Measurements from ENCODE around the gene STAT1. TPM values are rescaled to one million over a fixed set of nuclear protein-coding genes. Genes with fewer than 3 reads are reported as not detected.

The STAT1 gene
- total and polyA plus RNA-seq, 5 experiments from 2014 or later: 62.8 to 231 (median 154) TPM

GRCh38 chr2:190943706-190944105, 70.3 kb downstream of the STAT1 start:
- POLR2A ChIA-PET: no interaction called here
- H3K4me1 Mint-ChIP-seq: peaks cover 0 to 31% (median 13%) of the 10 kb centered on the region in 4 donors
- no peaks in the 10 kb centered on the region for H3K27me3 Mint-ChIP-seq
- DNase-seq: no peak
- no peaks in the 10 kb centered on the region for H3K9me3 Mint-ChIP-seq
- H3K36me3 Mint-ChIP-seq: peaks cover 0 to 4% (median 2%) of the 10 kb centered on the region in 3 donors
- ATAC-seq: no peak
- no peak overlapping the region for H3K4me3 Mint-ChIP-seq
- H3K27ac Mint-ChIP-seq: peak overlapping the region in 5 of 10 donors; percentile 21 to 85 (median 48)

GRCh38 chr2:190942697-190943096, 71.3 kb downstream of the STAT1 start:
- peaks cover 0 to 27% (median 15%) of the 10 kb centered on the region in 4 donors for H3K4me1 Mint-ChIP-seq
- ATAC-seq (no peak), DNase-seq (no peak)
- H3K4me3 Mint-ChIP-seq: no peak overlapping the region
- POLR2A ChIA-PET: interaction anchor here (0.6 kb wide), 1 partner anchor 64 kb away, joined by 3 read pairs; no protein-coding TSS in a partner anchor
- no peaks in the 10 kb centered on the region for H3K27me3 Mint-ChIP-seq
- H3K36me3 Mint-ChIP-seq: peaks cover 0 to 4% (median 2%) of the 10 kb centered on the region in 3 donors
- no peak overlapping the region for H3K27ac Mint-ChIP-seq
- H3K9me3 Mint-ChIP-seq: no peaks in the 10 kb centered on the region

GRCh38 chr2:190941571-190941970, 72.4 kb downstream of the STAT1 start:
- no peak for DNase-seq
- H3K9me3 Mint-ChIP-seq: no peaks in the 10 kb centered on the region
- POLR2A ChIA-PET: interaction anchor here (1.5 kb wide), 2 partner anchors 9 to 60 kb away, joined by 3 to 5 read pairs; no protein-coding TSS in a partner anchor

GRCh38 chr2:190940454-190940853, 73.5 kb downstream of the STAT1 start:
- H3K27ac Mint-ChIP-seq: peak overlapping the region in 4 of 10 donors; percentile 18 to 70 (median 36)
- H3K4me1 Mint-ChIP-seq: peaks cover 0 to 21% (median 10%) of the 10 kb centered on the region in 4 donors
- peaks cover 0 to 12% (median 2%) of the 10 kb centered on the region in 3 donors for H3K36me3 Mint-ChIP-seq
- H3K4me3 Mint-ChIP-seq: no peak overlapping the region
- H3K9me3 Mint-ChIP-seq: no peaks in the 10 kb centered on the region
- POLR2A ChIA-PET: interaction anchor here (1.5 kb wide), 2 partner anchors 8 to 59 kb away, joined by 3 to 5 read pairs; no protein-coding TSS in a partner anchor
- H3K27me3 Mint-ChIP-seq: no peaks in the 10 kb centered on the region
- no peak for ATAC-seq
- DNase-seq: no peak

More at GRCh38 chr2:190941571-190941970, 72.4 kb downstream of the STAT1 start:
- peaks cover 0 to 4% (median 2%) of the 10 kb centered on the region in 3 donors for H3K36me3 Mint-ChIP-seq
- no peaks in the 10 kb centered on the region for H3K27me3 Mint-ChIP-seq
- no peak overlapping the region for H3K27ac Mint-ChIP-seq
- H3K4me1 Mint-ChIP-seq: peaks cover 0 to 18% (median 12%) of the 10 kb centered on the region in 4 donors
- no peak overlapping the region for H3K4me3 Mint-ChIP-seq
- ATAC-seq: no peak

- Mint-ChIP-seq H3K9me3 (no peaks in the 10 kb centered on the region), H3K27ac (peak overlapping the region in 6 of 10 donors; percentile 32 to 72 (median 58)), H3K27me3 (no peaks in the 10 kb centered on the region), H3K4me1 (peaks cover 2 to 19% (median 8%) of the 10 kb centered on the region in 4 donors), H3K4me3 (no peak overlapping the region), H3K36me3 (peaks cover 0 to 22% (median 0%) of the 10 kb centered on the region in 3 donors)
- ATAC-seq: no peak
- DNase-seq: no peak
- POLR2A ChIA-PET: interaction anchor here (1.4 kb wide), 1 partner anchor 82 kb away, joined by 3 read pairs; no protein-coding TSS in a partner anchor
These were observed 75.1 kb downstream of the STAT1 start for GRCh38 chr2:190938771-190939335.

GRCh38 chr2:190935054-190935453, 78.9 kb downstream of the STAT1 start:
- Mint-ChIP-seq H3K4me1 (peaks cover 3 to 19% (median 9%) of the 10 kb centered on the region in 4 donors), H3K27me3 (no peaks in the 10 kb centered on the region), H3K4me3 (no peak overlapping the region), H3K36me3 (peaks cover 5 to 45% (median 7%) of the 10 kb centered on the region in 3 donors), H3K9me3 (no peaks in the 10 kb centered on the region), H3K27ac (peak overlapping the region in 3 of 10 donors; percentile 9 to 61 (median 45))
- DNase-seq (no peak), ATAC-seq (no peak)
- POLR2A ChIA-PET: no interaction called here

GRCh38 chr2:190933361-190933760, 80.6 kb downstream of the STAT1 start:
- no peak for DNase-seq
- peaks cover 5 to 12% (median 9%) of the 10 kb centered on the region in 4 donors for H3K4me1 Mint-ChIP-seq
- no peak for ATAC-seq
- H3K4me3 Mint-ChIP-seq: no peak overlapping the region
- peak overlapping the region in 1 of 10 donors; percentile 4 for H3K27ac Mint-ChIP-seq
- no peaks in the 10 kb centered on the region for H3K27me3 Mint-ChIP-seq
- POLR2A ChIA-PET: interaction anchor here (0.8 to 1.7 kb wide), 2 partner anchors 8 to 13 kb away, joined by 3 to 5 read pairs; no protein-coding TSS in a partner anchor
- peaks cover 6 to 58% (median 11%) of the 10 kb centered on the region in 3 donors for H3K36me3 Mint-ChIP-seq
- no peaks in the 10 kb centered on the region for H3K9me3 Mint-ChIP-seq

GRCh38 chr2:190932514-190932913, 81.5 kb downstream of the STAT1 start:
- DNase-seq (no peak), ATAC-seq (no peak)
- Mint-ChIP-seq H3K36me3 (peaks cover 6 to 62% (median 11%) of the 10 kb centered on the region in 3 donors), H3K9me3 (no peaks in the 10 kb centered on the region), H3K27ac (peak overlapping the region in 2 of 10 donors; percentile 23 to 45), H3K4me1 (peaks cover 5 to 11% (median 8%) of the 10 kb centered on the region in 4 donors), H3K4me3 (no peak overlapping the region), H3K27me3 (no peaks in the 10 kb centered on the region)
- POLR2A ChIA-PET: interaction anchor here (0.8 to 1.7 kb wide), 2 partner anchors 9 to 13 kb away, joined by 3 to 5 read pairs; no protein-coding TSS in a partner anchor

- no peak for ATAC-seq
- Mint-ChIP-seq H3K27ac (peak overlapping the region in 2 of 10 donors; percentile 20 to 65), H3K27me3 (no peaks in the 10 kb centered on the region), H3K9me3 (no peaks in the 10 kb centered on the region), H3K4me1 (peaks cover 5 to 6% (median 6%) of the 10 kb centered on the region in 4 donors), H3K4me3 (no peak overlapping the region), H3K36me3 (peaks cover 6 to 74% (median 17%) of the 10 kb centered on the region in 3 donors)
- no peak for DNase-seq
- POLR2A ChIA-PET: no interaction called here
These were observed 83.6 kb downstream of the STAT1 start for GRCh38 chr2:190930411-190930810.

- no peaks in the 10 kb centered on the region for H3K9me3 Mint-ChIP-seq
- peaks cover 5 to 6% (median 6%) of the 10 kb centered on the region in 4 donors for H3K4me1 Mint-ChIP-seq
- H3K27ac Mint-ChIP-seq: peak overlapping the region in 3 of 10 donors; percentile 12 to 67 (median 65)
- H3K27me3 Mint-ChIP-seq: no peaks in the 10 kb centered on the region
- no peak overlapping the region for H3K4me3 Mint-ChIP-seq
- no peak for DNase-seq
- POLR2A ChIA-PET: no interaction called here
- H3K36me3 Mint-ChIP-seq: peaks cover 6 to 76% (median 19%) of the 10 kb centered on the region in 3 donors
- ATAC-seq: no peak
These were observed 84.1 kb downstream of the STAT1 start for GRCh38 chr2:190929919-190930318.

- H3K4me3 Mint-ChIP-seq: no peak overlapping the region
- H3K36me3 Mint-ChIP-seq: peaks cover 6 to 85% (median 31%) of the 10 kb centered on the region in 3 donors
- peaks cover 0 to 9% (median 8%) of the 10 kb centered on the region in 4 donors for H3K4me1 Mint-ChIP-seq
- no peak for DNase-seq
- POLR2A ChIA-PET: no interaction called here
- H3K27ac Mint-ChIP-seq: peak overlapping the region in 5 of 10 donors; percentile 31 to 69 (median 63)
- H3K27me3 Mint-ChIP-seq: no peaks in the 10 kb centered on the region
- H3K9me3 Mint-ChIP-seq: no peaks in the 10 kb centered on the region
- no peak for ATAC-seq
These were observed 86.7 kb downstream of the STAT1 start for GRCh38 chr2:190927301-190927700.

- H3K27me3 Mint-ChIP-seq: no peaks in the 10 kb centered on the region
- no peak overlapping the region for H3K4me3 Mint-ChIP-seq
- ATAC-seq (no peak), DNase-seq (no peak)
- H3K9me3 Mint-ChIP-seq: no peaks in the 10 kb centered on the region
- H3K36me3 Mint-ChIP-seq: peaks cover under 1 to 79% (median 40%) of the 10 kb centered on the region in 3 donors
- H3K4me1 Mint-ChIP-seq: peaks cover 6 to 25% (median 18%) of the 10 kb centered on the region in 4 donors
- peak overlapping the region in 7 of 10 donors; percentile 13 to 86 (median 64) for H3K27ac Mint-ChIP-seq
- POLR2A ChIA-PET: no interaction called here
These were observed 91.6 kb downstream of the STAT1 start for GRCh38 chr2:190922376-190922775.

- Mint-ChIP-seq H3K36me3 (peaks cover 6 to 75% (median 41%) of the 10 kb centered on the region in 3 donors), H3K27me3 (no peaks in the 10 kb centered on the region), H3K4me3 (no peak overlapping the region), H3K9me3 (no peaks in the 10 kb centered on the region), H3K4me1 (peaks cover 13 to 46% (median 38%) of the 10 kb centered on the region in 4 donors), H3K27ac (peak overlapping the region in 2 of 10 donors; percentile 11 to 13)
- no peak for ATAC-seq
- no peak for DNase-seq
- POLR2A ChIA-PET: no interaction called here
These were observed 93.9 kb downstream of the STAT1 start for GRCh38 chr2:190920085-190920484.
